Fibroblast of skin of right quadriceps (primary cell): Measurements from ENCODE around the gene NIT2.

Experiments
- DNase-seq: peaks from one replicate; pipeline ENCODE4 v3.0.0-alpha.2; 2013

Gene NIT2

DNA sequence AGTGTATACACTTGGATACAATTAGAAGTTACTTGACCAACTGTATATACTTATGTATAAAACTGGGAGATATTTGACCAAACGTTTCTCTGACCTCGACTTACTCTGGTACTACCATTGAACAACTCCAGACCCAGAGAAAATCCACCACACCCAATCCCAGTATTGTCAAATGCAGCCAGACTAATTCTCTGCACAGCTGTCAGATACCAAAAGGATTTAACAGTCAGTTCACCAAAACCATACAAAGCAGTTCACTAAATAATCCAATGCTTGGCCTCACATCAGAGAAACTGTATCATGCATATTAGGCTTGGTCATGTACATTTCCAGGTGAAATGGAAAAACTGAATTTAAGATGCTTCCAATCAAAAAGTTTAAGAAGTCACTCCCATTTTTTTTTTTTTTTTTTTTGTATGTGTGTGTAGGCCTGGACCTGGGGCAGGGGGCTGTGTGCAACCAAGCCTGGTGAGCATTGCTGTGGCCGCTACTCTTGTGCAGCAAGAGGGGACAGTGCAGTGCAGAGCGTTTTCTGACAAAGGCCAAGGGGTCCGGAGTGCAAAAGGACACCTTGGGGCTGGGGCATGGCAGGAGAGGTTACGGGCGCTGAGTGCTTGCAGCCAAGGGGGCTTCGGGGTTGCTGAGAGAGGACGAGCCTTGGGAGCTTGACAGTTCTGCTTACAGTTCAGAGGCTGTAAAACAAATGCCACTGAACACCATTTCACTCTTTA is 64.9 kb downstream of the NIT2 start:
- DNase-seq, result no peak

DNA sequence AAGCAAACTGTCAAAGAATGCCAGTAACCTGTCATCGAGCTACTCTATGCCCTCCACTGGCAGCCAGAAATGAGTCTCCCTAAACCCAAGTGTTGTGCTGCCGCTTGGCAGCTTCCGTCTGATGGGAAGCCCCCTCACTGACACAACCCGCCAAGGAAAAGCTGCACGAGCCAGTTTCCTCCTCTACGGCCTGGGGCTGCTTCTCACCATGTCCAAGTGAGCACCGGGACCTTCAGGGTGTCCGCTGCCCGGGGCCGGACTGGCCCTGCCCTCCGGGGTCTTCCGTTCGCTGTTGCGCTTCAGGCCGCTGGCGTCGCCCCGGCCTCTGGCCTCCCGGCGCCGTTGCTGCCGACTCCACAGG is 65.8 kb downstream of the NIT2 start:
- DNase-seq, result no peak

DNA sequence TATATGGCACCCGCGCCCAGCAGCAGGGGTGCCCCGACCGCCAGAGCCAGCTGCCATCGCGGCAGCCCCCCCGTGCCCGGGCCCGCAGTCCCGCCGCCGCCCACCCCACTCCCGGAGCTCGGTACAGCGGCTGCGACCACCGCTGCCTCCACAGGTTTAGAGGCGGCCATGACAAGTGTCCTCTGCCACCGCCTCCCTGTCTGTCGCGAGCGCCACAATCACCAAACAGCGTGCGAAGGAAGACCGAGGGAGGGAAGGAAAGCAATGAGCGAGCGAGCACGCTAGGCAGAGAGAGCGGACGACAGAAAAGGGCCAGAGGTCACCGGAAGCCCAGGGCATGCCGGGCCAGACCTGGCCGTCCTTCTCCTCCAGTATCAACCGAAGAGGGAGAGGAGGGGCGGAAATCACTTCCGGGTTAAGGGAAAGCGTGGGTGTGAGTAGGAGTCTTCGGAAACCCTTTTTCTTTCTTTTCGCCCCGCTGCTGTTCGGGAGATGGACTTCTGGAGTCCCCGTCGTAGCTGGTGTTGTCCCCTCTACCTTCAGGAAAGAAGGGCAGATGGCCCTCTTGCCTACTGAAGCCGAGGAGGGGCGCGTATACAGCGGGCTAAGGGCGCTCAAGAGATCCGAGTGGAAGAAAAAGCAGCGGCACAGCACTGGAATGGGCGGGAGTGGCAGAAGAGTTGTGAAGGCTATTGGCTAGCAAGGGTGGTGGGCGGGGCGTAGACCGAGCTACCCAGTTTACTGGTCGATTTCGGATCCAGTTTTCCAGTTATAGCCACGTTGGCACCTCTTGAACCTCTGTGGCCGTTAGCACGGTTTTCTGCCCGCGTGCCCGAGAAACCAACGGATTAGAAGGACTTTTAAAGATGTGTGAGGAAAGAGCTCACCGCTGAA is 66.5 kb downstream of the NIT2 start, which contains the start of the genes LNP1 and TOMM70:
Gene LNP1, plus strand, starts transcription at position 760 of the 894 bp plus-strand sequence. CDS start 28,191 bp downstream, outside the sequence.
Gene TOMM70, minus strand, starts transcription at position 310 of the 894 bp plus-strand sequence. Its CDS starts 140 bp downstream, at position 170.
- DNase-seq, result peak; percentile 97

DNA sequence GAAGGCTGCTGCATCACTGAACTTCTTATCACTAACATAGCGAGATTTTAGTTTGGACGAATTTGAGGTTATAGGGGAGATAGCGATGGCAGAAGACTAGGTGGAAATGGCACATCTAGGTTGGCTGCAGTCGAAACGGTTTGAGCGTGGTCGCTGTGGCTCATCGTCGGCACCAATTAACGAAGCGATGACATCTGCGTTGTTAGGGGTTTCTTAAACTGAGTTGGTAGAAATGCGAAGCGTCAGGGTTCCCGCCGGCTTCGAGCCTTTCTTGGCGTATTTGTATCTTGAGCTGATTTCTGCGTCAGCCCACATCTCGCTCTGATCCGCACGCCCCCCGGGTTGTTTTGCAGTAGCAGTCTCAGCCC is 67.1 kb downstream of the NIT2 start:
- DNase-seq, result peak; percentile 56

DNA sequence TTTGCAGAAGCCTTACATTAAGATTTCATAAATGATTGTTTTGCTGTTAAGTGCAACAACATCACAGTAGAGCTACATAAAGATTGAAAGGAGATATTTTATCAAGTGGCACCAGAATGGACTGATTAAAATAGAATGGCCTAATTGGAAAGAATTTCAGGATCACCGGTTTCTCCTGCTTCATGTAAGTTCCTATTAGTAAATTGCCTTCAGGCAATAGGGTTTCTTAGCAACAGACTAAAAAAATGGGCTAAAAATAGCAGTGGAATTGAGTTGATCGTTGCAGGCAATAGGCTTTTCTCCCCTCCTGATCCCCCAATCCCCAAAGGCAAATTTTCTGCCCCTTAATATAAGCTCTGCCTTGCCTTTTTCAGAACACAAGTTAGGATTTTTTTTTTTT is 67.7 kb downstream of the NIT2 start:
- peak; percentile 56 for DNase-seq

DNA sequence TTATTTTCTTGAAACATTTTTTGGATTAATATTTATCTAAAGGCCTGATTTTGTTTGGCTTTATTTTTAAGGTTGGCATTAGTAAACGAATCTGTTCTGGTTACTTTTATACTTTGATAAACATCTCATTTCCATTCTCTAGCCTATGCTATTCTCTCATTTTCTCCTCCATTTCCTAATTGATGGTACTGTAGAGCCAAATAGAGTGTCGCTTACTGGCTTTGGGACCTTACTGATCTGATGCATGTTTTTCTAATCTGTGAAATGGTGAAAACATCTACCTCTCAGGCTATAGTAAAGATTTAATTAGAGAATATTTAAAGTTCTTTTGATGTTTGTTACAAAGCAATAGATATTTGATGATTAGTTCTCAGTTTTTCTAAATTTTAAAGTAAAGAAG is 68.3 kb downstream of the NIT2 start:
- DNase-seq, result no peak

DNA sequence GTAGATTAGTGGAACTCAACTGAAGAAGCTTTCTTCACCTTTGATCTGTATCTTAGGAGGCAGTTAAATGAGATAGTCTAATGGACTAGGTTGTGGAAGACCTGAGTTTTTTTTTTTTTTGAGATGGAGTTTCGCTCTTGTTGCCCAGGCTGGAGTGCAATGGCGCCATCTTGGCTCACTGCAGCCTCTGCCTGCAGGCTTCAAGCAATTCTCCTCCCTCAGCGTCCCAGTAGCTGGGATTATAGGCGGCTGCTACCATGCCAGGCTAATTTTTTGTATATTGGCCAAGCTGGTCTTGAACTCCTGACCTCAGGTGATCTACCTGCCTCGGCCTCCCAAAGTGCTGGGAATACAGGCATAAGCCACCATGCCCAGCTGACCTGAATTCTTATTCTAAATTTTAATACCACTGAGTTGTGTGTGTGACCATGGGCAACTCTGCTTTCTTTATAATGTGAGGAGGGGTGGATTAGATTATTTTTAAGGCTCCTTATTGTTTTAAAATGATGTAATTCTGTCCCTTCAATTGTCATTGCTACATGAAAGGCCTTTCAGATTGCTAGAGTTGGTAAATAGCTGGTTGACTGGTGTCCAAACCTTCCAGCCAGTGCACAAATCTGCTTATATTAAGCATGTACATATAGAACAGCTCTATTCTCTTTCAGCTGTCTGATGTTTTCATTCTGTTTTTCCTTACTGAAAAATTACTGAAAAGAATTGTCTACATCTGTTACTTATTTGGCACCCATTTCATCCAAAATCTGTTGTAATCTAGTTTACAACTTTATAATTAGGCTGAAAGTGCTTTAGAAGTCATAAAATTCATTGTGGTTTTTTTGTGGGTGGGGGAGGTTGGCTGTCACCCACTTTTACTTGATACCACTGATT is 69.0 kb downstream of the NIT2 start:
- DNase-seq, result peak; percentile 49

DNA sequence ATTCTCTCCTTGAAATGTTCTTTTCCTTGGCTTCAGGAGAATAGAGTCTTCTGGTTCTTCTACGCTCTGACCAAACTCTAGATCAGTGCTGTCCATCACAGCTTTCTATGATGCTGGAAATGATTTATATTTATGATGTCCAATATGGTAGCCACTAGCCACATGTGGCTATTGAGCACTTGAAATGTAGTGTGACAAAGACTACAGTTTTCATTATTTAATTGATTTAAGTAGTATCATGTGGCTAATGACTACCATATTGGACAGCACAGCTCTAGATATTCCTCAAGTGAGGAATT is 69.6 kb downstream of the NIT2 start:
- DNase-seq, result no peak

DNA sequence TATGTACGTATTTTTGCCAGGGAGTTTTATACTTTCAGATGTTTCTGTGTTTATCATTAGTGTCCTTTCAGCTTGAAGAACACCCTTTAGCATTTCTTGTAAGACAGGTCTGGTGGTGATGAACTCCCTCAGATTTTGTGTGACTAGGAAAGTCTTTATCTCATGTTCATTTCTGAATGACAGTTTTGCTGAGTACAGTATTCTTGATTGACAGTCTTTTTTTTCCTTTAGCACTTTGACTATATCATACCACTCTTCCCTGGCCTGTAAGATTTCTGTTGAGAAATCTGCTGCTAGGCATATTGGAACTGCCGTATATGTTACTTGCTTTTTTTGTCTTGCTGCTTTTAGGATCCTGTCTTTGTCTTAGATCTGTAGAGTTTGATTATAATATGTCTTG is 72.6 kb downstream of the NIT2 start:
- DNase-seq, result no peak

DNA sequence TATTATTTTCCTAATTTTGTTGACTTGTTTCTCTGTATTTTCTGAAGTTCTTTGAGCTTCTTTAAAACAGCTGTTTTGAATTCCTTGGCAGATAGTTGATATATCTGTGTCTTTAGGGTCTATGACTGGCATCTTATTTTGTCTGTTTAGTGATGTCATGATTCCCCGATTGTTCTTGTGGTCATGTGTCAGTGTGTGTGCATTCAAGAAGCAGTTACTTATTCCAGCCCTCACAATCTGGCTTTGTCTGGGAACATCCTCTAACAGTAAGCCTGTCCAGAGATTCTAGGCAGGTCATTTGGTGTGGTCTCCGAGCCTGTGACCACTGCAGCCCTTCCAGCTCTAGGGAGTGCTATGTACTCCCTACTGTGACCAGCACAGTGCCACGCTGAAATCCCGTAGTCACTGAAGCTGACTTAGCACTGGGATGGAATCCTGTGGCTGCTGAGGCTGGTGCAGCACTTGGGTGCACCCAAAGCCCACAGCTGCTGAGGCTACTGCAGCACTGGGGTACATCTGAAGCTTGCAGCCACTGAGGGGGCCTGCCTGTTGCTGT is 73.5 kb downstream of the NIT2 start:
- no peak for DNase-seq
